ENCODE data around the gene C3orf22. TPM values are rescaled to one million over a fixed set of nuclear protein-coding genes. Genes with fewer than 3 reads are reported as not detected.
"Not testable (repeated sequence)": the region's sequence is repeated elsewhere in the genome, so short reads cannot be mapped to it uniquely, and the experiment has no call there.

Gene C3orf22, protein sequence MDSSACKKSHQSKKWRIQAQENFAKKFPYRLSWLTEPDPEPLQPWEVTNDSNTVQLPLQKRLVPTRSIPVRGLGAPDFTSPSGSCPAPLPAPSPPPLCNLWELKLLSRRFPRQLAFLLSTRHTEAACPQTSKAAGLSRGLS
- total RNA-seq, result not detected

GRCh38 chr3:126558336-126559071 lies at the start of gene C3orf22:
Gene C3orf22 (minus strand): TSS chr3:126558932. CDS start chr3:126553390, 5,542 bp downstream.
- DNase-seq (ENCODE audit: low spot score) (peak; percentile 12), ATAC-seq (ENCODE audit: low FRiP score) (no peak)
- TF ChIP-seq, protein P1, sequence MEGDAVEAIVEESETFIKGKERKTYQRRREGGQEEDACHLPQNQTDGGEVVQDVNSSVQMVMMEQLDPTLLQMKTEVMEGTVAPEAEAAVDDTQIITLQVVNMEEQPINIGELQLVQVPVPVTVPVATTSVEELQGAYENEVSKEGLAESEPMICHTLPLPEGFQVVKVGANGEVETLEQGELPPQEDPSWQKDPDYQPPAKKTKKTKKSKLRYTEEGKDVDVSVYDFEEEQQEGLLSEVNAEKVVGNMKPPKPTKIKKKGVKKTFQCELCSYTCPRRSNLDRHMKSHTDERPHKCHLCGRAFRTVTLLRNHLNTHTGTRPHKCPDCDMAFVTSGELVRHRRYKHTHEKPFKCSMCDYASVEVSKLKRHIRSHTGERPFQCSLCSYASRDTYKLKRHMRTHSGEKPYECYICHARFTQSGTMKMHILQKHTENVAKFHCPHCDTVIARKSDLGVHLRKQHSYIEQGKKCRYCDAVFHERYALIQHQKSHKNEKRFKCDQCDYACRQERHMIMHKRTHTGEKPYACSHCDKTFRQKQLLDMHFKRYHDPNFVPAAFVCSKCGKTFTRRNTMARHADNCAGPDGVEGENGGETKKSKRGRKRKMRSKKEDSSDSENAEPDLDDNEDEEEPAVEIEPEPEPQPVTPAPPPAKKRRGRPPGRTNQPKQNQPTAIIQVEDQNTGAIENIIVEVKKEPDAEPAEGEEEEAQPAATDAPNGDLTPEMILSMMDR (IDR thresholded peaks at IDR 0.05), result no peak

DNA sequence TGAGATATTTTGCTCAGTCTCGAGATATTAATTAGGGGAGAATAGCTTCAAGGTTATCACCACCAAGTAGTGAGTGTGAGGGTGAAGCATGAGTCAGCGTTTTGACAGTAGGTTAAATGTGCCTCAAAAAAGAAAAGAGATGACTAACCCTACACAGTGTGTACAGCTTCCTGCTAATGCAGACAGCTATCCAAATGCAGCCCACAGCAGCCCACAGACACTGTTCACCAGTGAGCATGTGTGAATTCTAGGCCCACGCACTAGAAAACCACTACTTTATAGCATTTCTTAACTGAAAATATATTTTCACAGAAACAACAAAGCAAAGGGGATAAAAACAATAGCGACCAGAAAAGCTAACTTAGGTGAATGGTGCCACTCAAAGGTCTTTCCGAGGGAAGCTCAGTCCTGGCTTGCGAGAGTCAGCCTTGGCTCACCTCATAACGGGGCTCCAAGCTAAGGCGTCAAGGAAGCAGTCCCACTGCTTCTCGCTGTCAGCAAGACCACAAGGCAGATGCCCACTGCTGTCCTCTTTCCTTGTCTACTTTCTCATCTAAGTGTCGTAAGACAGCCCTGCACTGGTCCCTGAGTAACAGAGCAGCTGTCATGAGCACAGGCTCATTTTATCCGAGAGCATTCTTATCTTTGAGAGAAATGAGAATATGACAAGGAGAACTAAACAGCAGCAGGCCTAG lies 48.6 kb upstream of the C3orf22 start:
- ATAC-seq (ENCODE audit: low FRiP score), result no peak
- TF ChIP-seq, protein P1 (IDR thresholded peaks at IDR 0.05), result no peak
- DNase-seq (ENCODE audit: low spot score), result no peak

- TF ChIP-seq, protein P1 (IDR thresholded peaks at IDR 0.05), result no peak
- ATAC-seq (ENCODE audit: low FRiP score) (no peak), DNase-seq (ENCODE audit: low spot score) (no peak)
Measured at GRCh38 chr3:126606001-126606400, 47.3 kb upstream of the C3orf22 start.

- TF ChIP-seq, protein P1 (IDR thresholded peaks at IDR 0.05), result no peak
- ATAC-seq (ENCODE audit: low FRiP score) (no peak), DNase-seq (ENCODE audit: low spot score) (no peak)
Measured at GRCh38 chr3:126604691-126605090, 46.0 kb upstream of the C3orf22 start.

- DNase-seq (ENCODE audit: low spot score), result no peak
- TF ChIP-seq, protein P1 (IDR thresholded peaks at IDR 0.05), result no peak
- no peak for ATAC-seq (ENCODE audit: low FRiP score)
Measured at GRCh38 chr3:126599101-126599500, 40.4 kb upstream of the C3orf22 start.

DNA sequence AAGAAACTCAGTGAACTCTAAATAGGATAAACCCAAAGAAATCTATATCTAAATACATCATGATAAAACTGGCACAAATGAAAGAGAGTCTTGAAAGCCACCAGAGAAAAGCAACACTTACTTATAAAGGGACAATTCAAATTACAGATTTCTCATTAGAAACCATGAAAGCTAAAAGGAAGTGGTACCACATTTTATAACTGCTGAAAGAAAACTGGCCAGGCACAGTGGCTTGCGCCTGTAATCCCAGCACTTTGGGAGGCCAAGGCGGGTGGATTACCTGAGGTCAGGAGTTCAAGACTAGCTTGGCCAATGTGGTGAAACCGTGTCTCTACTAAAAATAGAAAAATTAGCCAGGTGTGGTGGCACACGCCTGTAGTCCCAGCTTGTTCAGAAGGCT lies 36.7 kb upstream of the C3orf22 start:
- not testable (repeated sequence) for ATAC-seq (ENCODE audit: low FRiP score); DNase-seq (ENCODE audit: low spot score)

- DNase-seq (ENCODE audit: low spot score); ATAC-seq (ENCODE audit: low FRiP score): not testable (repeated sequence)
Measured at GRCh38 chr3:126591515-126591914, 32.8 kb upstream of the C3orf22 start.

DNA sequence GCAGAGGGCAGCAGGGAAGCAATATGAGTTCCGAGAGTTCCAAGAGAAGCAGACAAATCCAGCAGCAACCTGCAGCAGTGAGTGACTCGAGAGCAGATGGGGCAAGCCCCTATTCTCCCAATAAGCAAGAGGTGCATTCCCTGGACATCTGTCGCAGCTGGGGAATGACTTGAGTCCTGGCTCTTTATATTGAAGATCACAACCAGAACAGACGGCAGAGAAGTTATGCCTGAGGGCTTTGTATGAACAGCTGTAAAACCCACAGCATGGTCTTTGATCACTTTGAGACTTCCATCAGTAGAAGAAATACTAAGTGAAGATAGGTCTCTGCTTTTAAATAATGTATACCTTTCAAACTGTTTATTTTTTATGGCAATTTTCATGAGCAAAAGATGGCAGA lies 23.6 kb upstream of the C3orf22 start:
- ATAC-seq (ENCODE audit: low FRiP score) (no peak), DNase-seq (ENCODE audit: low spot score) (no peak)
- TF ChIP-seq, protein P1 (IDR thresholded peaks at IDR 0.05), result no peak
